Neural progenitor cell (in vitro differentiated cells): ENCODE data around the gene SMIM29.

Experiments
- CTCF ChIP-seq: fragments of 200-600 bp; sonication (generic); IDR thresholded peaks from 2 replicates; pipeline ENCODE4 v1.5.1; 2017; ENCODE audit warnings: antibody characterized with exemption, mild to moderate bottlenecking
- EZH2 ChIP-seq: fragments of 200-600 bp; sonication (generic); IDR thresholded peaks from 2 replicates; pipeline ENCODE4 v1.6.1; 2017; ENCODE audit warnings: antibody characterized with exemption, mild to moderate bottlenecking, moderate library complexity
- EZH2phosphoT487 ChIP-seq: fragments of 200-600 bp; sonication (generic); IDR thresholded peaks from 2 replicates; pipeline ENCODE4 v1.6.1; 2017; ENCODE audit warnings: antibody characterized with exemption

DNA sequence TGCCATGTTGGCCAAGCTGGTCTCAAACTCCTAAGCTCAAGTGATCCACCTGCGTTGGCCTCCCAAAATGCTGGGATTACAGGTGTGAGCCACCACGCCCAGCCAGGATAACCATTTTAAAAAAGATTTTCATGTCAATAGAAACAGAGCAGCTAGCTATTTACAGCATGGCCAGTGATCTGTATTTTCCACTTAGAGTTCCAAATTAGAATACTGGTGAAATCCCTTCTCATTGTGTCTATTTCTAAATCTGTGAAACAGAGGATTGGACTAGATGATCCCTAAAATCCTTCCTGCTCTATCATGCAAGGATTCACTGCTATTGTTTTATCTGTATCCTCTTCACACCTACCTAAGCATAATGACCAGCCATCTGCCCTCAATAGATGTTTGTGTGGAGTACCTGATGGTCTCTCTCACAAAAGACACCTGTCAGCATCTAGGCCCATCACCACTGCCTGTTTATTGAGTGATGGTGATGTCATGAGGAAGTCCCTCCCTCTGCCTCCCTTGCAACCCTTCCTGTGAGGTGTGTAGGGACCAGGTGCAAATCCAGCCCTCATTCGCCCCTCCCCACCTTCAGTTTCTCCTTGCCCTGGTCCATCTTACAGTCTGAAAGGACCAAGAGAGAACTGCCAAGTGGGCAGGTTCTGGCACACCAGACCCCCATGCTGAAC lies 26.5 kb upstream of the SMIM29 start:
- TF ChIP-seq CTCF, result no peak
- TF ChIP-seq EZH2, result no peak
- no peak for TF ChIP-seq EZH2phosphoT487
